Measurements from ENCODE around the gene NDE1. TPM values are rescaled to one million over a fixed set of nuclear protein-coding genes. Genes with fewer than 3 reads are reported as not detected.
A peak's percentile ranks its signal among the peaks of the same experiment; 100 is the strongest.

The NDE1 gene
- total and polyA plus RNA-seq, 2 of the 8 experiments (the other 6 are each of a cell fraction or from before 2014, with no cell fraction given), result 13.3 to 41.3 TPM

DNA sequence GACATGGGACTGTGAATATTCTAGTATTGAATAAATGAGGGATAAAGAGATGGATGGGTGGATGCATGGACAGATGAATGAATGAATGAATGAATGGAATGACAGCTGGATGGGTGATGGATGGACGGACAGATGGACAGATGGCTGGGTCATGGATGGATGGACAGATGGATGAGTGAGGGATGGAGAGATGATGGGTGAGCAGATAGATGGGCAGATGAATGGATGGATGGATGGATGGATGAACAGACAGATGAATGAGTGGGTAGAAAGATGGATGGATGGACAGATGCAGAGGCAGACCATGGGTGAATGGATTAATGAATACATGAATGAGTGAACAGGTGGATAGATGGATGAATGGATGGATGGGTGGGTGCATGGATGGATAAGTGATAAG is 110.1 kb downstream of the NDE1 start:
- no peak overlapping the region for H3K9ac ChIP-seq (replicated peaks in 1 of 4; ENCODE audit: extremely low read depth in 1 of 4, low read depth in 3 of 4, low read length in 3 of 4)
- H3K18ac ChIP-seq (ENCODE audit: extremely low read depth, low read length), result no peak overlapping the region
- H2AK5ac ChIP-seq (ENCODE audit: low read depth, low read length), result no peak overlapping the region
- ChIA-PET CTCF (ENCODE audit: partially characterized antibody) (interaction anchor here (1.0 to 2.4 kb wide), 6 partner anchors 13 to 65 kb away, joined by 3 to 11 read pairs (median 5); no protein-coding TSS in a partner anchor), POLR2A (ENCODE audit: partially characterized antibody) (no interaction called here)
- H3K4ac ChIP-seq (replicated peaks; ENCODE audit: insufficient read length, low read depth, low read length), result no peak overlapping the region
- H2BK120ac ChIP-seq (replicated peaks; ENCODE audit: low read depth, low read length), result no peak overlapping the region
- H3K23me2 ChIP-seq (ENCODE audit: low read depth, low read length), result peaks cover 5% of the 10 kb centered on the region; the same call in 1 of the 2 replicates
- no peak overlapping the region for H3K27ac ChIP-seq (ENCODE audit: low read depth, low read length)
- no peak overlapping the region for H3K4me3 ChIP-seq (ENCODE audit: extremely low read depth in 1 of 4, insufficient read depth in 2 of 4, low read depth in 3 of 4, low read length in 4 of 4)
- no peak overlapping the region for H4K91ac ChIP-seq (replicated peaks; ENCODE audit: insufficient read length, low read length)
- no peaks in the 10 kb centered on the region for H4K20me1 ChIP-seq (replicated peaks in 1 of 2; ENCODE audit: control insufficient read depth in 1 of 2, insufficient read depth in 2 of 2, low read length in 2 of 2)
- H4K8ac ChIP-seq (ENCODE audit: extremely low read depth, insufficient read depth, low read length), result no peak overlapping the region
- no peaks in the 10 kb centered on the region for H3K27me3 ChIP-seq (replicated peaks in 1 of 4; ENCODE audit: control insufficient read depth in 3 of 4, extremely low read depth in 1 of 4, insufficient read depth in 3 of 4, low read length in 3 of 4)
- no peaks in the 10 kb centered on the region for H3K79me2 ChIP-seq (ENCODE audit: control insufficient read depth in 1 of 2, insufficient read depth in 2 of 2, low read length in 2 of 2)
- H2BK15ac ChIP-seq (ENCODE audit: low read length), result 0 out of 2 replicates have a peak overlapping the region, but pooled peaks have one; percentile 46
- WGBS, 2 experiments (ENCODE audit: extremely low coverage in 1 of 2, insufficient coverage in 1 of 2, insufficient read length in 1 of 2, insufficient replicate concordance in 2 of 2, low coverage in 1 of 2, low lambda C conversion rate in 2 of 2, missing lambda C conversion rate in 1 of 2), result 85% methylated on average over 1 of the region's 1 CpG; no CpG with 5 or more reads in 1 of the 2 experiments
- no peak for FAIRE-seq
- H3K4me2 ChIP-seq (ENCODE audit: insufficient read depth in 1 of 2, low read depth in 2 of 2, low read length in 2 of 2), result no peak overlapping the region
- no peak overlapping the region for H2AFZ ChIP-seq (ENCODE audit: low read length)
- H3K14ac ChIP-seq (ENCODE audit: insufficient read length), result no peak overlapping the region
- no peak overlapping the region for H2BK12ac ChIP-seq (ENCODE audit: low read depth, low read length)
- H3K4me1 ChIP-seq (replicated peaks in 1 of 4; ENCODE audit: control insufficient read depth in 3 of 4, insufficient read depth in 4 of 4, low read length in 3 of 4), result peaks cover 0 to 2% (median under 1%) of the 10 kb centered on the region in 4 experiments; a peak in 1 of 7 replicates
- no peaks in the 10 kb centered on the region for H3K36me3 ChIP-seq (ENCODE audit: control insufficient read depth in 2 of 4, insufficient read depth in 4 of 4, low read length in 3 of 4)
- H3K56ac ChIP-seq (replicated peaks; ENCODE audit: insufficient read length, low read depth, low read length), result no peak overlapping the region
- no peak overlapping the region for H3K23ac ChIP-seq (ENCODE audit: insufficient read length)
- DNase-seq (ENCODE audit: low read depth in 1 of 2, low spot score in 2 of 2), result no peak
- H3K9me3 ChIP-seq (ENCODE audit: insufficient read depth in 2 of 2, low read depth in 1 of 2, low read length in 1 of 2), result no peaks in the 10 kb centered on the region
- no peak overlapping the region for H2BK5ac ChIP-seq (ENCODE audit: low read depth, low read length)
- no peak overlapping the region for H4K5ac ChIP-seq (ENCODE audit: insufficient read length, low read depth, low read length)
- no peaks in the 10 kb centered on the region for H3K79me1 ChIP-seq (ENCODE audit: low read depth, low read length)
- H2BK20ac ChIP-seq (ENCODE audit: low read length), result no peak overlapping the region
- TF ChIP-seq, protein P1, sequence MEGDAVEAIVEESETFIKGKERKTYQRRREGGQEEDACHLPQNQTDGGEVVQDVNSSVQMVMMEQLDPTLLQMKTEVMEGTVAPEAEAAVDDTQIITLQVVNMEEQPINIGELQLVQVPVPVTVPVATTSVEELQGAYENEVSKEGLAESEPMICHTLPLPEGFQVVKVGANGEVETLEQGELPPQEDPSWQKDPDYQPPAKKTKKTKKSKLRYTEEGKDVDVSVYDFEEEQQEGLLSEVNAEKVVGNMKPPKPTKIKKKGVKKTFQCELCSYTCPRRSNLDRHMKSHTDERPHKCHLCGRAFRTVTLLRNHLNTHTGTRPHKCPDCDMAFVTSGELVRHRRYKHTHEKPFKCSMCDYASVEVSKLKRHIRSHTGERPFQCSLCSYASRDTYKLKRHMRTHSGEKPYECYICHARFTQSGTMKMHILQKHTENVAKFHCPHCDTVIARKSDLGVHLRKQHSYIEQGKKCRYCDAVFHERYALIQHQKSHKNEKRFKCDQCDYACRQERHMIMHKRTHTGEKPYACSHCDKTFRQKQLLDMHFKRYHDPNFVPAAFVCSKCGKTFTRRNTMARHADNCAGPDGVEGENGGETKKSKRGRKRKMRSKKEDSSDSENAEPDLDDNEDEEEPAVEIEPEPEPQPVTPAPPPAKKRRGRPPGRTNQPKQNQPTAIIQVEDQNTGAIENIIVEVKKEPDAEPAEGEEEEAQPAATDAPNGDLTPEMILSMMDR (IDR thresholded peaks at IDR 0.05; ENCODE audit: control extremely low read depth in 1 of 3, insufficient read depth in 1 of 3, low read depth in 1 of 3, low read length in 3 of 3), result no peak
- TF ChIP-seq BACH1 (IDR thresholded peaks at IDR 0.05; ENCODE audit: low read length) (no peak), NRF1 (IDR thresholded peaks at IDR 0.05; ENCODE audit: low read depth, low read length) (no peak), SIX5 (IDR thresholded peaks at IDR 0.05; ENCODE audit: low read depth, low read length) (no peak), YY1 (IDR thresholded peaks at IDR 0.05; ENCODE audit: low read depth, low read length) (no peak), RNF2 (IDR thresholded peaks at IDR 0.05; ENCODE audit: borderline replicate concordance, low read depth, low read length, missing control alignments, poor library complexity, severe bottlenecking) (no peak), CEBPB (IDR thresholded peaks at IDR 0.05; ENCODE audit: low read depth, low read length) (no peak), GTF2F1 (IDR thresholded peaks at IDR 0.05; ENCODE audit: borderline replicate concordance, low read depth, low read length) (no peak), SP2 (IDR thresholded peaks at IDR 0.05; ENCODE audit: low read length) (no peak), GABPA (IDR thresholded peaks at IDR 0.05; ENCODE audit: borderline replicate concordance, insufficient read depth, low read length) (no peak), POLR2A (IDR thresholded peaks at IDR 0.05; ENCODE audit: control extremely low read depth in 1 of 2, low read depth in 2 of 2, low read length in 2 of 2) (no peak)
- TF ChIP-seq, protein P2, sequence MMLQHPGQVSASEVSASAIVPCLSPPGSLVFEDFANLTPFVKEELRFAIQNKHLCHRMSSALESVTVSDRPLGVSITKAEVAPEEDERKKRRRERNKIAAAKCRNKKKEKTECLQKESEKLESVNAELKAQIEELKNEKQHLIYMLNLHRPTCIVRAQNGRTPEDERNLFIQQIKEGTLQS (IDR thresholded peaks at IDR 0.05; ENCODE audit: insufficient read depth, low read depth, low read length), result no peak

Data from H1 (cell line).